ENCODE data around the gene LSM3. TPM values are rescaled to one million over a fixed set of nuclear protein-coding genes. Genes with fewer than 3 reads are reported as not detected.

LSM3 gene
- total and polyA plus RNA-seq, 7 donors: 11.1 to 20.2 (median 14.1) TPM

- WGBS, 3 donors: 90 to 95% (median 95%) methylated on average over 9 of the region's 9 CpGs
Observed at GRCh38 chr3:14150491-14151230, 28.0 kb upstream of the LSM3 start.

DNA sequence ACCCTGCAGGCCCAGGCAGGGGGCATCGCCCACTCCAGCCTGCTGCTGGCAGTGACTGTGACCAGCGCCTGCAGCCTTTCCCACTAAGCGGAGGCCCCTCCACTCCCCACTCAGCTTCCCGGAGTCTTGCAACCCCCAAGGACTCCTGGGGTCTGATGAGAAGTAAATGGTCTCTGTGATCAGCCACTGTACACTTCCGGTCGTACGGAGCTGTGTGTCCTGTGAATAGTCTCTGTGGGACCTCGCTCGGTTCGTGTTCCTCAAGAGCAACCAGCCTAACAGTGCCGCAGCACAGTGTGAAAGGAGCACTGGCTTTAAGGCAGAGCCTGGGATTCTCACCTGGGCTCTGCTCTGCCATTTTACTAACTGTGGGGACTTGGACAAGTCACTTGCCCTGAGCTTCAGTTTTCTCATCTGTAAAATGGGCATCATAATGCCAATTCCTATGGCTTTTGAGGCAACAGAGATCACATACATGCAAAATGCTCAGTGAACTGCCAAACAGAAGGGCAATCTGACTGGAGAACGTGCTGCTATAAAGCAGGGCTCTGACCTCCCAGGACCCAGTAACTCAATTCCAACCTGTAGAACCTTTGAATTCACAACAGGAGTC lies 27.0 kb upstream of the LSM3 start:
- WGBS, 3 donors: 87 to 88% (median 88%) methylated on average over 12 of the region's 12 CpGs
- no peak overlapping the region for H3K4me3 ChIP-seq
- peaks cover 5% of the 10 kb centered on the region for H3K4me1 ChIP-seq
- DNase-seq (no peak), ATAC-seq (no peak)
- intact Hi-C loops (cut with DNase I): no loop called here
- no peaks in the 10 kb centered on the region for H3K9me3 ChIP-seq
- peaks cover 0 to 90% of the 10 kb centered on the region in 2 donors for H3K36me3 ChIP-seq (ENCODE audit: insufficient read depth in 1 of 2, low read depth in 1 of 2)
- TF ChIP-seq, protein P1, sequence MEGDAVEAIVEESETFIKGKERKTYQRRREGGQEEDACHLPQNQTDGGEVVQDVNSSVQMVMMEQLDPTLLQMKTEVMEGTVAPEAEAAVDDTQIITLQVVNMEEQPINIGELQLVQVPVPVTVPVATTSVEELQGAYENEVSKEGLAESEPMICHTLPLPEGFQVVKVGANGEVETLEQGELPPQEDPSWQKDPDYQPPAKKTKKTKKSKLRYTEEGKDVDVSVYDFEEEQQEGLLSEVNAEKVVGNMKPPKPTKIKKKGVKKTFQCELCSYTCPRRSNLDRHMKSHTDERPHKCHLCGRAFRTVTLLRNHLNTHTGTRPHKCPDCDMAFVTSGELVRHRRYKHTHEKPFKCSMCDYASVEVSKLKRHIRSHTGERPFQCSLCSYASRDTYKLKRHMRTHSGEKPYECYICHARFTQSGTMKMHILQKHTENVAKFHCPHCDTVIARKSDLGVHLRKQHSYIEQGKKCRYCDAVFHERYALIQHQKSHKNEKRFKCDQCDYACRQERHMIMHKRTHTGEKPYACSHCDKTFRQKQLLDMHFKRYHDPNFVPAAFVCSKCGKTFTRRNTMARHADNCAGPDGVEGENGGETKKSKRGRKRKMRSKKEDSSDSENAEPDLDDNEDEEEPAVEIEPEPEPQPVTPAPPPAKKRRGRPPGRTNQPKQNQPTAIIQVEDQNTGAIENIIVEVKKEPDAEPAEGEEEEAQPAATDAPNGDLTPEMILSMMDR (IDR thresholded peaks at IDR 0.05): no peak
- no peak overlapping the region for H3K27ac ChIP-seq
- no peaks in the 10 kb centered on the region for H3K27me3 ChIP-seq (ENCODE audit: insufficient read depth in 3 of 3, low read length in 2 of 3)

More at GRCh38 chr3:14150491-14151230, 28.0 kb upstream of the LSM3 start:
- no peak for ATAC-seq
- Histone ChIP-seq H3K36me3 (ENCODE audit: insufficient read depth in 1 of 2, low read depth in 1 of 2) (peaks cover 0 to 90% of the 10 kb centered on the region in 2 donors), H3K4me3 (no peak overlapping the region), H3K4me1 (no peaks in the 10 kb centered on the region), H3K27ac (no peak overlapping the region), H3K27me3 (ENCODE audit: insufficient read depth in 3 of 3, low read length in 2 of 3) (no peaks in the 10 kb centered on the region), H3K9me3 (no peaks in the 10 kb centered on the region)
- TF ChIP-seq, protein P1 (IDR thresholded peaks at IDR 0.05): no peak
- intact Hi-C loops (cut with DNase I): no loop called here
- no peak for DNase-seq

- ATAC-seq (no peak), DNase-seq (no peak)
- H3K9me3 ChIP-seq: no peaks in the 10 kb centered on the region
- TF ChIP-seq, protein P1 (IDR thresholded peaks at IDR 0.05): no peak
- H3K27me3 ChIP-seq (ENCODE audit: insufficient read depth in 3 of 3, low read length in 2 of 3): no peaks in the 10 kb centered on the region
- intact Hi-C loops (cut with DNase I): no loop called here
- peaks cover 13% of the 10 kb centered on the region for H3K4me1 ChIP-seq
- 87 to 91% (median 88%) methylated on average over 11 of the region's 11 CpGs for WGBS, 3 donors
- H3K27ac ChIP-seq: no peak overlapping the region
- no peak overlapping the region for H3K4me3 ChIP-seq
- peaks cover 0 to 90% of the 10 kb centered on the region in 2 donors for H3K36me3 ChIP-seq (ENCODE audit: insufficient read depth in 1 of 2, low read depth in 1 of 2)
Observed at GRCh38 chr3:14152233-14152962, 26.2 kb upstream of the LSM3 start.

DNA sequence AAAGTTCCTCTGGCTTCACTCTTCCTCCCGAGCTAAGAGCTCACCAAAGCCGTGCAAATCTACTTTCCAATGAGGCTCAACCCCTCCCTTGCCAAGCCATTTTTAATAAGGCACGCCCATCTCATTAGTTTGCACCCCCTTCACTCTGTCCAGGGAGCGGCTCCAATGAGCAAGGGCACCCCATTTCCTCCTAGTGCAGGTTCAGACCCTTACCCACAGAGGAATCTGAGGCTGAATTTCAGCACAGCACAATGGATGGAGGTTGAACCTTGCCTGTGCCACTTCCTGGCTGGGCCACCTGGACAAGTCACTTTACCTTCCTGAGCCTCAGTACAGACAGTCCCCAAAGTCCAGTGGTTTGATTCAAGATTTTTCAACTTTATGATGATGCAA lies 25.7 kb upstream of the LSM3 start:
- TF ChIP-seq, protein P1 (IDR thresholded peaks at IDR 0.05): no peak
- ATAC-seq: no peak
- H3K27me3 ChIP-seq (ENCODE audit: insufficient read depth in 3 of 3, low read length in 2 of 3): no peaks in the 10 kb centered on the region
- H3K9me3 ChIP-seq: no peaks in the 10 kb centered on the region
- 81 to 91% (median 90%) methylated on average over 4 of the region's 4 CpGs for WGBS, 3 donors
- H3K4me3 ChIP-seq: no peak overlapping the region
- H3K36me3 ChIP-seq (ENCODE audit: insufficient read depth in 1 of 2, low read depth in 1 of 2): peaks cover 0 to 90% of the 10 kb centered on the region in 2 donors
- no peak overlapping the region for H3K27ac ChIP-seq
- H3K4me1 ChIP-seq: peaks cover 13% of the 10 kb centered on the region
- no peak for DNase-seq
- intact Hi-C loops (cut with DNase I): no loop called here
